Measurements from ENCODE around the gene OBSL1. TPM values are rescaled to one million over a fixed set of nuclear protein-coding genes. Genes with fewer than 3 reads are reported as not detected.

Gene OBSL1
- total RNA-seq, 1 donor from 2014 or later, result 168 TPM

DNA sequence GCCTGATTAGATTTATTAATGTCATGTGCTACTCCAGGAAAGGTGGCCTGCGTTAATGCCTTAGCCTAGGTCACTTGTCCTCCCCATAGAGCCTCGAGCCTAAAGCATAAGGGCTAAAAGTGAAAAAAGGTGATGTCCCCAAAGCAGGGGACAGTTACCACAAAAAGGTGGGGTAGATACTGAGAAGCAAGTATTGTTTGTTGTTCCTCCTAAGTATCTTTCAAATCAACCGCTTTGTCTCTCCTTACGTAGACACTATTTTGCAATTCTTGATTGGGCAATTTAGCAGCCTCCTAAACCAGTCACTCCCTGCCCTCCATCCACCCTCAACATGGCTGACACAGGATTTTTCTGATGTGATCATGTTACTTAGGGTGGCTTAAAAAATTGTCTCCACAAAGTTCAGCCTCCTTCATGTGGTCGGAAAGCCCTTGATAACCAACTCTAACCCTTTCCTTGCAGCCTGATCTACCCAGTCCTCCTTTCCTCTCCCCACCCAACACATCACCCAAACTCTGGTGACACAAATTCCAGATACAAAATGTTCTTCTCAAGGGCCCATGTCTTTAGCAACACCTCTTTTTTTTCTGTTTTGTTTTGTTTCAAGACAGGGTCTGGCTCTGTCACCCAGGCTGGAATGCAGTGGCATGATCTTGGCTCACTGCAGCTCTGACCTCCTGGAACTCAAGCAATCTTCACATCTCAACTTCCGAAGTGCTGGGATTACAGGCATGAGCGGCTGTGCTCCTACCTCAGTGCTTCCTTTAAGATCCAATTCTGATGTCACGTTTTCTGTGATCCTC lies 7.7 kb upstream of the OBSL1 start:
- peaks cover 6% of the 10 kb centered on the region for H3K27me3 Mint-ChIP-seq (ENCODE audit: unreplicated experiment)
- no peak overlapping the region for H3K4me3 Mint-ChIP-seq (ENCODE audit: unreplicated experiment)
- no peak for DNase-seq (ENCODE audit: extremely low spot score, unreplicated experiment)
- no peaks in the 10 kb centered on the region for H3K9me3 Mint-ChIP-seq (ENCODE audit: unreplicated experiment)
- H3K36me3 Mint-ChIP-seq (ENCODE audit: unreplicated experiment), result no peaks in the 10 kb centered on the region
- H3K27ac Mint-ChIP-seq (ENCODE audit: unreplicated experiment), result no peak overlapping the region
- TF ChIP-seq, protein P1, sequence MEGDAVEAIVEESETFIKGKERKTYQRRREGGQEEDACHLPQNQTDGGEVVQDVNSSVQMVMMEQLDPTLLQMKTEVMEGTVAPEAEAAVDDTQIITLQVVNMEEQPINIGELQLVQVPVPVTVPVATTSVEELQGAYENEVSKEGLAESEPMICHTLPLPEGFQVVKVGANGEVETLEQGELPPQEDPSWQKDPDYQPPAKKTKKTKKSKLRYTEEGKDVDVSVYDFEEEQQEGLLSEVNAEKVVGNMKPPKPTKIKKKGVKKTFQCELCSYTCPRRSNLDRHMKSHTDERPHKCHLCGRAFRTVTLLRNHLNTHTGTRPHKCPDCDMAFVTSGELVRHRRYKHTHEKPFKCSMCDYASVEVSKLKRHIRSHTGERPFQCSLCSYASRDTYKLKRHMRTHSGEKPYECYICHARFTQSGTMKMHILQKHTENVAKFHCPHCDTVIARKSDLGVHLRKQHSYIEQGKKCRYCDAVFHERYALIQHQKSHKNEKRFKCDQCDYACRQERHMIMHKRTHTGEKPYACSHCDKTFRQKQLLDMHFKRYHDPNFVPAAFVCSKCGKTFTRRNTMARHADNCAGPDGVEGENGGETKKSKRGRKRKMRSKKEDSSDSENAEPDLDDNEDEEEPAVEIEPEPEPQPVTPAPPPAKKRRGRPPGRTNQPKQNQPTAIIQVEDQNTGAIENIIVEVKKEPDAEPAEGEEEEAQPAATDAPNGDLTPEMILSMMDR (IDR thresholded peaks at IDR 0.05), result no peak
- H3K4me1 Mint-ChIP-seq (ENCODE audit: unreplicated experiment), result peaks cover 12% of the 10 kb centered on the region

DNA sequence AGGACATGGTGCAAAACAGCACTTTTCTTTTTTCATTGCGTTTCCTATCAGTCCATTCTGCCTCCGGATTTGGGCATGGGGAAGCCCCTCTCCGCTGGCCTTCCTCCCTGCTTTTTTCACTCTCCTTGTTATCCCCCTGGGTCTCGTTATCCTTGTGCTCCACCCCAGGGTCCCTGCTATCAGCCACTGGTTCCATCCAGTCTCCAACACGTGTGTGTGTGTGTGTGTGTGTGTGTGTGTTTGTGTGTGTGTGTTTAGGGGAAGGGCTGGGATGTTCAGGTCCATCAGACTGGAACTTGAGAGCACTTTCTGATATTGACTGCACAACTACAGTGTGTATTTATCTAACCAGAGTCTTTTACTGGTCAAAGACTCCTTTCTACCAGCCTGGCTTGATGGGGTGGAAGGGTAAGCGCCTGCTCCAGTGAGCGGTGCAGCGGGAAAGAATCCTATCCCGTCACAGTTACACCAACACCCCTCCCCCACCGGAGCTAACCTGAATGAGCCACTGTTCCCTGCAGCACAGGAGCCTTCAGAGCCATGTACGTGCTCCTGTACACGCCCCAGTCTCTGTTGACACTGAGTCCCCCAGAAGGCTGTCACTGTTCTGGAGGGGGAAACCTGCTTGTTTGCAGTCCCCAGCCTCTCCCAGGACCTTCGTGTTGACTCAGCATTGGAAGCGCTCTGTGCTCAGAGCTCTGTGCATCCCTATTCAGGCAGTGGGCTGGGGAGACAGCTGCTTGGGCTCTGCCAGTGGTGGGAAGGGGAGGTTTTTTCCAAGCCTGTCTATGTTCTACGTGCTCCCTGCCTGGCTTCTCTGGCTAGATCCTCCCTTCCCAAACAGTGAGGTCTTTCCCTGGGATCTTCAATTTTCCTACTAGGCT lies 5.4 kb upstream of the OBSL1 start:
- TF ChIP-seq, protein P1 (IDR thresholded peaks at IDR 0.05), result no peak
- Mint-ChIP-seq H3K9me3 (ENCODE audit: unreplicated experiment) (no peaks in the 10 kb centered on the region), H3K27ac (ENCODE audit: unreplicated experiment) (no peak overlapping the region), H3K4me1 (ENCODE audit: unreplicated experiment) (peaks cover 15% of the 10 kb centered on the region), H3K36me3 (ENCODE audit: unreplicated experiment) (no peaks in the 10 kb centered on the region), H3K27me3 (ENCODE audit: unreplicated experiment) (peaks cover 6% of the 10 kb centered on the region), H3K4me3 (ENCODE audit: unreplicated experiment) (no peak overlapping the region)
- DNase-seq (ENCODE audit: extremely low spot score, unreplicated experiment), result no peak

DNA sequence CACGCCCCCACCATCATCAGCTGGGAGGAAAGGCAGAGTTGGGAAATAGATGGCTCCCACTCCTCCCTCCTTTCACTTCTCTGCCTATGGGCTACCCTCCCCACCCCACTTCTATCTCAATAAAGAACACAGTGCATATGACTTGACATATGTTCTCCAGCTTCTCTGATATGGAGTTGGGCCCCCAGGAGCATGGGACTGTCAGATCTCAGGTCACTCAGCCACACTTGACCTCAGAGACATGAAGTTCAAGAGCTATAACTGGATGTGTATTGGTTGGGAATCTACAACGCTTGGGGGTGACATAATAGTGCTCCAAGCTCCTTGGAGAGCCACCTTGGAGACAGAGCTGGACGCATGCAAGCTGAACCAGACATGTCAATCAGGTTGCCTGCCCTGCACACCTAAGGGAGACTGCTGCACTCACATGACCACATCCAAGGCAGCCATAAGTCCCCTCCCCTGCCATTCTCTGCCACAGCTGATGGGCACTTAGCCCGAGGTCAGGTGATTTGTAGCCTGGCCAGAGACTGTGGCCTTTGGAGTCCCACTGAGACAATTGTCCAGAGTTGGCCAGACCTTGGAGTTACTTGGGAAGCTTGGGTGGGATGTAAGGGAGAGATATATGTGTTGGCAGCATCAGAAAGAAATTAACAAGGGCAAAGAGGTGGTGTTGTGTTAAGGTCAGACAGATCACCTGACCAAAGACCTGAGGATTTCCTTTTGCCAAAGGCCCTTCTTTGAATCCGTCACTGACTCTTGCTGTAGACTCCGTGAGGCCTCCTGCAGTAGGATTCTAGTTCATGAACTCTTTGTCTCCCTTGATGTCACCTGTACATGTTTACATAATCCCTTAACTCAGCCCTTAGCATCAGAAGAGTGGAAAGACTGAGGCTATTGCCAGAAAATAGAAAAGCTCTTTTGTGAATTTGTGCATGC lies 4.5 kb upstream of the OBSL1 start:
- TF ChIP-seq, protein P1 (IDR thresholded peaks at IDR 0.05), result no peak
- no peak overlapping the region for H3K4me3 Mint-ChIP-seq (ENCODE audit: unreplicated experiment)
- H3K4me1 Mint-ChIP-seq (ENCODE audit: unreplicated experiment), result peaks cover 18% of the 10 kb centered on the region
- no peaks in the 10 kb centered on the region for H3K36me3 Mint-ChIP-seq (ENCODE audit: unreplicated experiment)
- no peaks in the 10 kb centered on the region for H3K9me3 Mint-ChIP-seq (ENCODE audit: unreplicated experiment)
- H3K27ac Mint-ChIP-seq (ENCODE audit: unreplicated experiment), result no peak overlapping the region
- no peak for DNase-seq (ENCODE audit: extremely low spot score, unreplicated experiment)
- H3K27me3 Mint-ChIP-seq (ENCODE audit: unreplicated experiment), result peaks cover 6% of the 10 kb centered on the region

DNA sequence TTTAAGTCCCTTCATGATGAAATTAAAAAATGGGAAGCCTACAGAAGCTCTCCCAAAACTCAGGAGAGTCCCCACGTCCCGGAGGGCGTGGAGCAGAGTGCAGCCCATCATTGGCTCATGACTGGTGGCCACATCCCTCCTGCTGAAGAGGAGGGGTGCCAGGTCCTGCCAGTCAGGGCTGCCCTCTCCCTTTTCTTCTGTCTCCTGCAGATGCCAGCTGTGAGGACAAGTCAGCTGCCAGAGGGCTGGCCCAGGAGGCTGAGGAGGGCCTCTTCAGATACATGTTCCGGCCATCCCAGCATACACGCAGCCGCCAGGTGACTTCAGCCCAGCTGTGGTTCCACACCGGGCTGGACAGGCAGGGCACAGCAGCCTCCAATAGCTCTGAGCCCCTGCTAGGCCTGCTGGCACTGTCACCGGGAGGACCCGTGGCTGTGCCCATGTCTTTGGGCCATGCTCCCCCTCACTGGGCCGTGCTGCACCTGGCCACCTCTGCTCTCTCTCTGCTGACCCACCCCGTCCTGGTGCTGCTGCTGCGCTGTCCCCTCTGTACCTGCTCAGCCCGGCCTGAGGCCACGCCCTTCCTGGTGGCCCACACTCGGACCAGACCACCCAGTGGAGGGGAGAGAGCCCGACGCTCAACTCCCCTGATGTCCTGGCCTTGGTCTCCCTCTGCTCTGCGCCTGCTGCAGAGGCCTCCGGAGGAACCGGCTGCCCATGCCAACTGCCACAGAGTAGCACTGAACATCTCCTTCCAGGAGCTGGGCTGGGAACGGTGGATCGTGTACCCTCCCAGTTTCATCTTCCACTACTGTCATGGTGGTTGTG lies 3.4 kb upstream of the OBSL1 start:
- peaks cover 2% of the 10 kb centered on the region for H3K36me3 Mint-ChIP-seq (ENCODE audit: unreplicated experiment)
- H3K27ac Mint-ChIP-seq (ENCODE audit: unreplicated experiment), result no peak overlapping the region
- no peak overlapping the region for H3K4me3 Mint-ChIP-seq (ENCODE audit: unreplicated experiment)
- peaks cover 6% of the 10 kb centered on the region for H3K27me3 Mint-ChIP-seq (ENCODE audit: unreplicated experiment)
- TF ChIP-seq, protein P1 (IDR thresholded peaks at IDR 0.05), result no peak
- H3K9me3 Mint-ChIP-seq (ENCODE audit: unreplicated experiment), result no peaks in the 10 kb centered on the region
- no peak for DNase-seq (ENCODE audit: extremely low spot score, unreplicated experiment)
- peaks cover 24% of the 10 kb centered on the region for H3K4me1 Mint-ChIP-seq (ENCODE audit: unreplicated experiment)

Data from osteocyte (in vitro differentiated cells).